HCT116 (cell line): ENCODE measurements around the gene DNAJC8. TPM values are rescaled to one million over a fixed set of nuclear protein-coding genes. Genes with fewer than 3 reads are reported as not detected.

Experiments
- ATAC-seq: fragments of 200-7000 bp; cut with Tn5 transposase; 2 replicates; pipeline ENCODE4 v1.9.1; 2020; ENCODE audit warnings: mild to moderate bottlenecking, moderate library complexity
- BruUV-seq: library from RNA; stranded (reverse); fragments of 400-500 nt; replicated peaks from 2 replicates; lab custom pipeline; 2021; lab: Mats Ljungman, UMichigan
- CTCF ChIA-PET: fragments of 300-600 bp; sonication (Branson Sonifier 250); formaldehyde crosslinking; loops from one replicate; lab custom pipeline; 2021; ENCODE audit warnings: antibody characterized with exemption; lab: Charles Lee
- POLR2A ChIA-PET: fragments of 300-600, 350-600 bp; sonication (Branson Sonifier 250); formaldehyde crosslinking; loops from one replicate; lab custom pipeline; 2021; ENCODE audit warnings: antibody characterized with exemption; lab: Charles Lee
- RAD21 ChIA-PET, 2 experiments: fragments of 300-600 bp; sonication (Branson Sonifier 250); formaldehyde crosslinking; loops; one replicate each; lab custom pipeline; 2023; ENCODE audit warnings: low total read pairs in 2 of 2; ENCODE audit not compliant: uncharacterized antibody in 2 of 2, unreplicated experiment in 2 of 2, low non-redundant PET in 1 of 2; lab: Charles Lee
- DNase-seq: peaks from one replicate; pipeline ENCODE4 v3.0.0-alpha.2; 2010; ENCODE audit warnings: low read depth, low spot score
- H2AFZ ChIP-seq: fragments of 200-600 bp; shearing (Covaris generic), sonication (generic); 2 replicates; pipeline ENCODE4 v1.6.1; 2017; ENCODE audit warnings: low read depth, mixed run types, mixed read lengths, antibody characterized with exemption, low read length; ENCODE audit not compliant: poor library complexity, severe bottlenecking
- H3K27ac ChIP-seq: 2 replicates; pipeline ENCODE4 v1.5.1; 2012; ENCODE audit warnings: low read depth, low read length
- H3K27me3 ChIP-seq: fragments of 200-600 bp; sonication (generic); 2 replicates; pipeline ENCODE4 v1.6.1; 2016; ENCODE audit warnings: mixed run types, low read length, mixed read lengths; ENCODE audit not compliant: insufficient read depth
- H3K36me3 ChIP-seq, 2 experiments: fragments of 200-500 bp in 1 of 2; fragments of 200-600 bp in 1 of 2; sonication (Bioruptor generic) in 1 of 2; sonication (generic) in 1 of 2; 2 replicates each; pipeline versions ENCODE4 v1.5.1 to v1.6.1; 2014 to 2016; ENCODE audit warnings: low read length in 2 of 2, inconsistent platforms in 1 of 2, mixed read lengths in 1 of 2, mixed run types in 1 of 2; ENCODE audit not compliant: insufficient read depth in 2 of 2, control insufficient read depth in 1 of 2
- H3K4me1 ChIP-seq, 2 experiments: fragments of 200-600 bp in 1 of 2; sonication (generic) in 1 of 2; 2 replicates each; pipeline versions ENCODE4 v1.5.1 to v1.6.1; 2012 to 2017; ENCODE audit warnings: low read length in 2 of 2, inconsistent platforms in 1 of 2, mild to moderate bottlenecking in 1 of 2, mixed read lengths in 1 of 2, mixed run types in 1 of 2, moderate library complexity in 1 of 2; ENCODE audit not compliant: insufficient read depth in 2 of 2, control insufficient read depth in 1 of 2
- H3K4me2 ChIP-seq: fragments of 200-600 bp; sonication (generic); 2 replicates; pipeline ENCODE4 v1.6.1; 2017; ENCODE audit warnings: mixed run types, low read length, mixed read lengths
- H3K4me3 ChIP-seq, 2 experiments: fragments of 200-600 bp in 1 of 2; sonication (generic) in 1 of 2; replicated peaks in 1 of 2; 2 replicates each; pipeline ENCODE4 v1.5.1; 2011 to 2016; ENCODE audit warnings: low read length in 2 of 2, control low read depth in 1 of 2, low read depth in 1 of 2, mild to moderate bottlenecking in 1 of 2, mixed read lengths in 1 of 2, mixed run types in 1 of 2
- H3K79me2 ChIP-seq: fragments of 200-600 bp; sonication (generic); 2 replicates; pipeline ENCODE4 v1.6.1; 2017; ENCODE audit warnings: mild to moderate bottlenecking, mixed run types, low read length, moderate library complexity, mixed read lengths; ENCODE audit not compliant: insufficient read depth
- H3K9ac ChIP-seq: fragments of 200-600 bp; sonication (generic); 2 replicates; pipeline ENCODE4 v1.6.1; 2016; ENCODE audit warnings: low read length, mixed read lengths
- H3K9me2 ChIP-seq: fragments of 200-600 bp; sonication (generic), shearing (Covaris generic); 2 replicates; pipeline ENCODE4 v1.6.1; 2017; ENCODE audit warnings: mixed run types, mild to moderate bottlenecking, moderate library complexity; ENCODE audit not compliant: insufficient read depth
- H3K9me3 ChIP-seq, 2 experiments: fragments of 200-500 bp in 1 of 2; fragments of 200-600 bp in 1 of 2; sonication (Bioruptor generic) in 1 of 2; sonication (generic) in 1 of 2; 2 replicates each; pipeline ENCODE4 v1.6.1; 2014 to 2017; ENCODE audit warnings: low read length in 2 of 2, mixed read lengths in 2 of 2, inconsistent platforms in 1 of 2, low read depth in 1 of 2, mild to moderate bottlenecking in 1 of 2, mixed run types in 1 of 2, moderate library complexity in 1 of 2; ENCODE audit not compliant: control insufficient read depth in 1 of 2, insufficient read depth in 1 of 2
- H4K20me1 ChIP-seq: fragments of 200-600 bp; sonication (generic), shearing (Covaris generic); 2 replicates; pipeline ENCODE4 v1.6.1; 2017; ENCODE audit warnings: mixed run types, mild to moderate bottlenecking, moderate library complexity; ENCODE audit not compliant: insufficient read depth
- ATF3 ChIP-seq: IDR thresholded peaks from 2 replicates; pipeline ENCODE4 v1.6.1; 2012
- CBX3 ChIP-seq: IDR thresholded peaks from 2 replicates; pipeline ENCODE4 v1.6.1; 2012; ENCODE audit warnings: low read depth
- CEBPB ChIP-seq: IDR thresholded peaks from 2 replicates; pipeline ENCODE4 v1.6.1; 2012; ENCODE audit warnings: low read depth
- CTCF ChIP-seq, 3 experiments: fragments of 200-600 bp in 1 of 3; sonication (generic) in 1 of 3; IDR thresholded peaks in 2 of 3; conservative IDR thresholded peaks in 1 of 3; 2 replicates each; pipeline ENCODE4 v1.5.1; 2012 to 2017; ENCODE audit warnings: low read depth in 2 of 3, low read length in 2 of 3, antibody characterized with exemption in 1 of 3, borderline replicate concordance in 1 of 3, control low read depth in 1 of 3, mild to moderate bottlenecking in 1 of 3, mixed read lengths in 1 of 3, mixed run types in 1 of 3, moderate library complexity in 1 of 3; ENCODE audit not compliant: insufficient read depth in 1 of 3
- EGR1 ChIP-seq: IDR thresholded peaks from 2 replicates; pipeline ENCODE4 v1.6.1; 2012; ENCODE audit warnings: low read depth
- FOSL1 ChIP-seq: IDR thresholded peaks from 2 replicates; pipeline ENCODE4 v1.6.1; 2012; ENCODE audit warnings: low read depth
- JUND ChIP-seq: IDR thresholded peaks from 2 replicates; pipeline ENCODE4 v1.6.1; 2012
- MAX ChIP-seq: IDR thresholded peaks from 2 replicates; pipeline ENCODE4 v1.6.1; 2012
- POLR2AphosphoS5 ChIP-seq: IDR thresholded peaks from 2 replicates; pipeline ENCODE4 v1.6.1; 2011; ENCODE audit warnings: mild to moderate bottlenecking, low read depth, low read length, moderate library complexity
- REST ChIP-seq: IDR thresholded peaks from 2 replicates; pipeline ENCODE4 v1.6.1; 2012; ENCODE audit warnings: low read depth
- SIN3A ChIP-seq: IDR thresholded peaks from 2 replicates; pipeline ENCODE4 v1.6.1; 2012; ENCODE audit warnings: low read depth
- SP1 ChIP-seq: IDR thresholded peaks from 2 replicates; pipeline ENCODE4 v1.6.1; 2012; ENCODE audit warnings: low read depth
- SRF ChIP-seq: IDR thresholded peaks from 2 replicates; pipeline ENCODE4 v1.6.1; 2012; ENCODE audit warnings: low read depth
- TCF7L2 ChIP-seq: IDR thresholded peaks from 2 replicates; pipeline ENCODE4 v1.7.0; 2011; ENCODE audit warnings: borderline replicate concordance, inconsistent platforms; ENCODE audit not compliant: insufficient read depth, insufficient read length; ENCODE audit errors: extremely low read depth
- YY1 ChIP-seq: IDR thresholded peaks from 2 replicates; pipeline ENCODE4 v1.6.1; 2011; ENCODE audit warnings: low read length, low read depth, moderate library complexity, mild to moderate bottlenecking; ENCODE audit not compliant: insufficient replicate concordance; ENCODE audit errors: extremely low read depth
- ZBTB33 ChIP-seq: IDR thresholded peaks from 2 replicates; pipeline ENCODE4 v1.6.1; 2011; ENCODE audit warnings: mild to moderate bottlenecking, low read length, moderate library complexity; ENCODE audit not compliant: insufficient replicate concordance; ENCODE audit errors: extremely low read depth
- ZFX ChIP-seq: fragments of 450-650 bp; IDR thresholded peaks from 2 replicates; pipeline ENCODE4 v1.6.1; 2017
- ZNF274 ChIP-seq: fragments of 200-500 bp; sonication (Bioruptor generic); IDR thresholded peaks from 2 replicates; pipeline ENCODE4 v1.6.1; 2014; ENCODE audit warnings: mild to moderate bottlenecking, low read depth, low read length, inconsistent platforms
- intact Hi-C: fragments of 100-400 bp; cut with micrococcal nuclease; formaldehyde crosslinking; loops from 2 replicates; pipeline ENCODE4 v1.10.0; 2022
- total RNA-seq: library from RNA; stranded (reverse); gene quantifications from one replicate; pipeline ENCODE4 v1.2.1, GENCODE V29; 2021; ENCODE audit not compliant: unreplicated experiment

Gene DNAJC8
- total RNA-seq, 1 experiment from 2014 or later = 102 TPM

- Histone ChIP-seq H3K9me2 (no peaks in the 10 kb centered on the region), H3K4me1 (no peaks in the 10 kb centered on the region), H3K4me2 (no peak overlapping the region), H3K79me2 (no peaks in the 10 kb centered on the region), H3K27me3 (no peaks in the 10 kb centered on the region), H3K36me3 (no peaks in the 10 kb centered on the region), H4K20me1 (no peaks in the 10 kb centered on the region), H3K9ac (no peak overlapping the region), H2AFZ (no peak overlapping the region), H3K4me3 (no peak overlapping the region), H3K9me3 (no peaks in the 10 kb centered on the region), H3K27ac (no peak overlapping the region)
- ATAC-seq = no peak
- ChIA-PET RAD21 (no interaction called here), POLR2A (no interaction called here), CTCF (no interaction called here)
- no TSS peak for BruUV-seq
- intact Hi-C loops = no loop called here
- no peak for DNase-seq
- TF ChIP-seq SIN3A (no peak), CEBPB (no peak), SRF (no peak), ZNF274 (no peak), TCF7L2 (no peak), ZBTB33 (no peak), CTCF (IDR thresholded peaks at IDR 0.05 in 2 of 3, conservative IDR thresholded peaks at IDR 0.05 in 1 of 3; ENCODE audit: borderline replicate concordance in 1 of 3, insufficient read depth in 1 of 3, low read depth in 2 of 3, low read length in 2 of 3) (no peak), EGR1 (no peak), ZFX (no peak), YY1 (no peak), POLR2AphosphoS5 (no peak), CBX3 (no peak), ATF3 (no peak), FOSL1 (no peak), SP1 (no peak), JUND (no peak), MAX (no peak), REST (no peak)
Observed at GRCh38 chr1:28173980-28174297, 58.9 kb downstream of the DNAJC8 start.
